B cell (primary cell): ENCODE results near the gene RGSL1. TPM values are rescaled to one million over a fixed set of nuclear protein-coding genes. Genes with fewer than 3 reads are reported as not detected.
A peak's percentile ranks its signal among the peaks of the same experiment; 100 is the strongest.

Experiments
- ATAC-seq: fragments of 200-7000 bp; cut with Tn5 transposase; one replicate; pipeline ENCODE4 v1.10.0; 2021; ENCODE audit warnings: low read depth, mild to moderate bottlenecking, moderate number of reproducible peaks, moderate library complexity
- CTCF ChIA-PET: fragments of 350-600 bp; sonication (Branson Sonifier 250); formaldehyde crosslinking; loops from one replicate; lab custom pipeline; 2021; ENCODE audit warnings: antibody characterized with exemption, inconsistent platforms; lab: Charles Lee
- POLR2A ChIA-PET: fragments of 350-600 bp; sonication (Branson Sonifier 250); formaldehyde crosslinking; loops from one replicate; lab custom pipeline; 2021; ENCODE audit warnings: antibody characterized with exemption; lab: Charles Lee
- DNase-seq: peaks from one replicate; pipeline ENCODE4 v3.0.0; 2013
- H2AFZ ChIP-seq: 2 replicates; pipeline ENCODE4 v1.6.1; 2012; ENCODE audit warnings: mild to moderate bottlenecking, low read depth, low read length; ENCODE audit not compliant: insufficient read depth, poor library complexity, severe bottlenecking
- H3K27ac ChIP-seq, 2 donors: 1 replicate in 1 of 2; 2 replicates in 1 of 2; pipeline ENCODE4 v1.5.1; 2012 to 2013; ENCODE audit warnings: low read length in 2 of 2, mild to moderate bottlenecking in 2 of 2, moderate library complexity in 1 of 2
- H3K27me3 ChIP-seq, 4 experiments: fragments of 200-600 bp in 1 of 4; sonication (generic) in 1 of 4; replicated peaks in 1 of 4; 1 replicate in 2 of 4; 2 replicates in 2 of 4; pipeline versions ENCODE4 v1.6.1 to v1.7.0; 2013 to 2016; ENCODE audit warnings: low read length in 3 of 4, mild to moderate bottlenecking in 2 of 4, mixed read lengths in 1 of 4, moderate library complexity in 1 of 4; ENCODE audit not compliant: insufficient read depth in 4 of 4, control insufficient read depth in 3 of 4; ENCODE audit errors: control extremely low read depth in 1 of 4
- H3K36me3 ChIP-seq, 2 experiments: replicated peaks in 1 of 2; 1 replicate in 1 of 2; 2 replicates in 1 of 2; pipeline versions ENCODE4 v1.6.1 to v1.7.1; 2013; ENCODE audit warnings: low read length in 1 of 2; ENCODE audit not compliant: insufficient read depth in 2 of 2, control insufficient read depth in 1 of 2; ENCODE audit errors: control extremely low read depth in 1 of 2, extremely low read depth in 1 of 2
- H3K4me1 ChIP-seq, 2 donors: fragments of 200-600 bp in 1 of 2; sonication (generic) in 1 of 2; 1 replicate in 1 of 2; 2 replicates in 1 of 2; pipeline versions ENCODE4 v1.5.1 to v1.6.1; 2013 to 2017; ENCODE audit warnings: low read length in 2 of 2; ENCODE audit not compliant: control insufficient read depth in 2 of 2, insufficient read depth in 2 of 2
- H3K4me2 ChIP-seq: replicated peaks from 2 replicates; pipeline ENCODE3; 2012; ENCODE audit warnings: mild to moderate bottlenecking, low read depth, low read length; ENCODE audit not compliant: poor library complexity, severe bottlenecking
- H3K4me3 ChIP-seq, 5 experiments: fragments of 200-600 bp in 1 of 5; sonication (generic) in 1 of 5; 1 replicate in 3 of 5; 2 replicates in 2 of 5; pipeline versions ENCODE4 v1.5.1 to v1.7.0; 2011 to 2016; ENCODE audit warnings: low read length in 4 of 5, mild to moderate bottlenecking in 4 of 5, low read depth in 2 of 5, control low read depth in 1 of 5, moderate library complexity in 1 of 5; ENCODE audit not compliant: insufficient read depth in 1 of 5; ENCODE audit errors: control extremely low read depth in 1 of 5, extremely low read depth in 1 of 5
- H3K79me2 ChIP-seq: fragments of 200-600 bp; sonication (generic); one replicate; pipeline ENCODE4 v1.6.0; 2016; ENCODE audit warnings: low read length; ENCODE audit not compliant: control insufficient read depth, insufficient read depth
- H3K9ac ChIP-seq: fragments of 200-600 bp; sonication (generic); 2 replicates; pipeline ENCODE4 v1.6.1; 2017; ENCODE audit warnings: mild to moderate bottlenecking, low read length, moderate library complexity
- H3K9me3 ChIP-seq, 3 donors: one replicate each; pipeline versions ENCODE4 v1.6.1 to v1.7.1; 2013; ENCODE audit warnings: low read length in 2 of 3; ENCODE audit not compliant: control insufficient read depth in 2 of 3, insufficient read depth in 1 of 3; ENCODE audit errors: control extremely low read depth in 1 of 3
- H4K20me1 ChIP-seq: 2 replicates; pipeline ENCODE4 v1.6.0; 2012; ENCODE audit warnings: mild to moderate bottlenecking, low read length; ENCODE audit not compliant: insufficient read depth, control insufficient read depth, poor library complexity, severe bottlenecking
- H3K27ac Mint-ChIP-seq: one replicate; pipeline ENCODE4 v1.8.0; 2021; ENCODE audit warnings: mixed read lengths
- H3K27me3 Mint-ChIP-seq: one replicate; pipeline ENCODE4 v1.8.0; 2021; ENCODE audit warnings: mixed read lengths
- H3K4me1 Mint-ChIP-seq: one replicate; pipeline ENCODE4 v1.8.0; 2021; ENCODE audit warnings: mixed read lengths
- H3K4me3 Mint-ChIP-seq: one replicate; pipeline ENCODE4 v1.8.0; 2021; ENCODE audit warnings: mixed read lengths
- H3K9me3 Mint-ChIP-seq: one replicate; pipeline ENCODE4 v1.8.0; 2022; ENCODE audit warnings: mixed read lengths; ENCODE audit not compliant: insufficient read depth
- EZH2 ChIP-seq: IDR thresholded peaks from 2 replicates; pipeline ENCODE4 v1.6.1; 2012; ENCODE audit warnings: borderline replicate concordance, low read depth, mild to moderate bottlenecking, moderate library complexity, low read length; ENCODE audit not compliant: insufficient read depth, poor library complexity, severe bottlenecking
- WGBS: methylation state at CpG from one replicate; pipeline ENCODE4 v1.1.5; 2013; ENCODE audit warnings: missing lambda C conversion rate; ENCODE audit not compliant: insufficient coverage; 5-methylcytosine and 5-hydroxymethylcytosine counted together
- intact Hi-C: fragments of 100-400 bp; cut with micrococcal nuclease; formaldehyde crosslinking; loops from one replicate; pipeline ENCODE4 v1.10.0; 2022
- polyA plus RNA-seq: library from polyadenylated mRNA; depleted of rRNA; stranded (reverse); fragments of >200 nt; gene quantifications from 2 replicates; pipeline ENCODE4 v1.2.3, GENCODE V29; 2012
- total RNA-seq, 2 donors: library from RNA; stranded (reverse); fragments of 120-200 nt in 1 of 2; gene quantifications; 1 replicate in 1 of 2; 2 replicates in 1 of 2; pipeline versions ENCODE4 v1.2.3 to v1.2.4, GENCODE V29; 2013 to 2022
- TF ChIP-seq, protein P1 (sequence below): fragments of 200-600 bp; IDR thresholded peaks from one replicate; pipeline ENCODE4 v1.8.0; 2022; ENCODE audit warnings: antibody characterized with exemption, mild to moderate bottlenecking

RGSL1 gene
- total and polyA plus RNA-seq, 2 donors (not counting 1 experiment from before 2014, with no cell fraction given): not detected

DNA sequence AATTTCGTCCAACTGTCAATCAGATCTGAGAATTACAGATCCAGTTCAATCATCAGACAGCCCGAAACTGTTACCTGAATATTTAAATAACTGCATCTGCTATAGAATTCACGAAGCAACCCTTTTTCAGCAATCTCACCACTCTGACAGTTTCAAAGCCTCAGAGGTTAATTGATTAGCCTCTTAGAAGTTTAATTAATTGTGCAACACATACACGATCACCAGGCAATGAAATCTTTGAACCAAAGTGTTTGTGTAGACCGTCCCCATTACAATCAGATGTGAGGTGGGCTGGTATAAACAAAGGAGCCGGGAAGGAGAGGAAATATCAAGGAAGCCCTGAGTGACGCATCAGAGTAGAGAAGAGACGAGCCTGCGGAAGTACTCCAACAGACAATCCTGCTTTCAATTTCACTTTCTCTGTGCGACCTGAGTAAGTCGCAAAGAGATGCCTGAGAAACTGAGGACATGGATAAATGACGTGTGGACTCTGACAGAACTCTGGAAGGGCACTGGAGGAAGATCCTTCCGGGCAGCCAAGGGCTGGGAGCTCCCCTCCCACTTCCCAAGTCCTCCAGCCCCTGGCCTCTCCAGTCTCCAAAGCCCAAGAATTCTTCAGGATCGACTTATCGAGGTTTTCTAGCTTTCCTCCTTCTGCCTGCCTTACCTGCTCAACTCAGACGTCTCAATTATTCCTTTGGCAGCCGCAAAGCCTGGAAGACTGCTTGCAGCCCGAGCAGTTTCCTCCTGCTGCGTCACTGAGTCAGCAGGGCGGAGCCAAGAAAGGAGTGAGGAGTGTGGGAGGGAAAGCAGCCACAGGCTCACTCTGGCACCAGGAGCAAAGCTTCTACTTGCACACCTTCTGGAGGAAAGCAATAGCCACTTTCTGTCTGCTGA is 138.8 kb downstream of the RGSL1 start, which contains the start of gene RNASEL:
RNASEL (minus strand) TSS at position 757 of the 897 bp plus-strand sequence. CDS start 2,450 bp downstream, outside the sequence.
- ChIA-PET POLR2A (interaction anchor here (0.8 to 1.4 kb wide), 4 partner anchors 18 to 201 kb away, joined by 3 to 4 read pairs (median 3); partner anchors contain the start of gene GLUL), CTCF (interaction anchor here (1.0 to 24.5 kb wide), 9 partner anchors 8 to 198 kb away, joined by 3 to 989 read pairs (median 5); partner anchors contain the start of genes NPL and RGS16)
- H4K20me1 ChIP-seq: no peaks in the 10 kb centered on the region
- intact Hi-C loops: loop anchor here (2.0 kb wide), 2 partner anchors 18 to 104 kb away; no protein-coding TSS in a partner anchor
- 1% methylated on average over 12 of the region's 20 CpGs for WGBS
- H3K9me3 ChIP-seq: peaks cover 0 to 5% (median 1%) of the 10 kb centered on the region in 3 donors
- DNase-seq (peak; percentile 80), ATAC-seq (peak; percentile 87)
- H3K27me3 ChIP-seq: no peaks in the 10 kb centered on the region
- Mint-ChIP-seq H3K27ac (peak within 1 kb of the TSS; percentile 99), H3K4me1 (peaks cover 43% of the 10 kb centered on the region), H3K9me3 (no peaks in the 10 kb centered on the region), H3K4me3 (peak within 1 kb of the TSS; percentile 99), H3K27me3 (no peaks in the 10 kb centered on the region)
- peak within 1 kb of the TSS; percentile 68 to 100 (median 82) for H3K4me3 ChIP-seq
- H3K4me2 ChIP-seq: peak within 1 kb of the TSS; percentile 87
- H2AFZ ChIP-seq: peak within 1 kb of the TSS; percentile 86
- H3K79me2 ChIP-seq: peaks cover 46% of the 10 kb centered on the region
- H3K4me1 ChIP-seq: peaks cover 28 to 32% of the 10 kb centered on the region in 2 donors
- H3K36me3 ChIP-seq: peaks cover 0 to 18% of the 10 kb centered on the region in 2 experiments
- TF ChIP-seq EZH2: no peak
- TF ChIP-seq, protein P1, sequence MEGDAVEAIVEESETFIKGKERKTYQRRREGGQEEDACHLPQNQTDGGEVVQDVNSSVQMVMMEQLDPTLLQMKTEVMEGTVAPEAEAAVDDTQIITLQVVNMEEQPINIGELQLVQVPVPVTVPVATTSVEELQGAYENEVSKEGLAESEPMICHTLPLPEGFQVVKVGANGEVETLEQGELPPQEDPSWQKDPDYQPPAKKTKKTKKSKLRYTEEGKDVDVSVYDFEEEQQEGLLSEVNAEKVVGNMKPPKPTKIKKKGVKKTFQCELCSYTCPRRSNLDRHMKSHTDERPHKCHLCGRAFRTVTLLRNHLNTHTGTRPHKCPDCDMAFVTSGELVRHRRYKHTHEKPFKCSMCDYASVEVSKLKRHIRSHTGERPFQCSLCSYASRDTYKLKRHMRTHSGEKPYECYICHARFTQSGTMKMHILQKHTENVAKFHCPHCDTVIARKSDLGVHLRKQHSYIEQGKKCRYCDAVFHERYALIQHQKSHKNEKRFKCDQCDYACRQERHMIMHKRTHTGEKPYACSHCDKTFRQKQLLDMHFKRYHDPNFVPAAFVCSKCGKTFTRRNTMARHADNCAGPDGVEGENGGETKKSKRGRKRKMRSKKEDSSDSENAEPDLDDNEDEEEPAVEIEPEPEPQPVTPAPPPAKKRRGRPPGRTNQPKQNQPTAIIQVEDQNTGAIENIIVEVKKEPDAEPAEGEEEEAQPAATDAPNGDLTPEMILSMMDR: no peak
- H3K27ac ChIP-seq: peak within 1 kb of the TSS; percentile 94 to 98
- H3K9ac ChIP-seq: peak within 1 kb of the TSS; percentile 97
